ENCODE data around the gene ISOC2. TPM values are rescaled to one million over a fixed set of nuclear protein-coding genes. Genes with fewer than 3 reads are reported as not detected.

Gene ISOC2
- total RNA-seq, 2 experiments from 2014 or later, result 29.0 to 29.3 TPM

DNA sequence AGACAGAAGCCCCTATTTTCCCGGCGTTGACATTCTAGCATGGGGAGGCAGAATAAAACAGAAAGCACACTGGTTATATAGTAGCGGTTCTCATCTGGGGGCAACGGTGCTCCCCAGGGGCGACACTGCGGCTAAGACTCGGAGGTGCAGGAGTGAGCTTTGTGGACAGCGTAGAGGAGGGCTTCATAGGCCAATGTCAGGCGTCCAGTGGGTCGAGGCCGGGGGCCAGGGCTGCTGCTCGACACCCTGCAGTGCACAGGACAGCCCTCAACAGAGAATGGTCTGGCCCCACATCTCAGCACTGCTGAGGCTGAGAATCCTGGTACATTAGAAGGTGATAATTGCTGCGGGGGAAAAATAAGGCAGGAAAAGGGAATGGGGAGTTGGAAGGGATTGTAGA lies 16.5 kb upstream of the ISOC2 start:
- Mint-ChIP-seq H3K36me3 (ENCODE audit: low read depth) (peaks cover 2% of the 10 kb centered on the region), H3K4me3 (peak overlapping the region; percentile 91), H3K4me1 (ENCODE audit: low read depth) (peaks cover 28% of the 10 kb centered on the region), H3K9me3 (no peaks in the 10 kb centered on the region), H3K27me3 (no peaks in the 10 kb centered on the region), H3K27ac (no peak overlapping the region)
- TF ChIP-seq, protein P1, sequence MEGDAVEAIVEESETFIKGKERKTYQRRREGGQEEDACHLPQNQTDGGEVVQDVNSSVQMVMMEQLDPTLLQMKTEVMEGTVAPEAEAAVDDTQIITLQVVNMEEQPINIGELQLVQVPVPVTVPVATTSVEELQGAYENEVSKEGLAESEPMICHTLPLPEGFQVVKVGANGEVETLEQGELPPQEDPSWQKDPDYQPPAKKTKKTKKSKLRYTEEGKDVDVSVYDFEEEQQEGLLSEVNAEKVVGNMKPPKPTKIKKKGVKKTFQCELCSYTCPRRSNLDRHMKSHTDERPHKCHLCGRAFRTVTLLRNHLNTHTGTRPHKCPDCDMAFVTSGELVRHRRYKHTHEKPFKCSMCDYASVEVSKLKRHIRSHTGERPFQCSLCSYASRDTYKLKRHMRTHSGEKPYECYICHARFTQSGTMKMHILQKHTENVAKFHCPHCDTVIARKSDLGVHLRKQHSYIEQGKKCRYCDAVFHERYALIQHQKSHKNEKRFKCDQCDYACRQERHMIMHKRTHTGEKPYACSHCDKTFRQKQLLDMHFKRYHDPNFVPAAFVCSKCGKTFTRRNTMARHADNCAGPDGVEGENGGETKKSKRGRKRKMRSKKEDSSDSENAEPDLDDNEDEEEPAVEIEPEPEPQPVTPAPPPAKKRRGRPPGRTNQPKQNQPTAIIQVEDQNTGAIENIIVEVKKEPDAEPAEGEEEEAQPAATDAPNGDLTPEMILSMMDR (IDR thresholded peaks at IDR 0.05), result no peak
- DNase-seq (no peak), ATAC-seq (no peak)
- intact Hi-C loops (cut with micrococcal nuclease), result no loop called here
- POLR2A ChIA-PET, result interaction anchor here (1.8 to 3.5 kb wide), 2 partner anchors 8 to 122 kb away, joined by 5 to 22 read pairs; partner anchors contain the start of genes FIZ1, NAT14 and ZNF524
- CTCF ChIA-PET, result interaction anchor here (4.2 kb wide), 1 partner anchor 11 kb away, joined by 45 read pairs; no protein-coding TSS in a partner anchor

DNA sequence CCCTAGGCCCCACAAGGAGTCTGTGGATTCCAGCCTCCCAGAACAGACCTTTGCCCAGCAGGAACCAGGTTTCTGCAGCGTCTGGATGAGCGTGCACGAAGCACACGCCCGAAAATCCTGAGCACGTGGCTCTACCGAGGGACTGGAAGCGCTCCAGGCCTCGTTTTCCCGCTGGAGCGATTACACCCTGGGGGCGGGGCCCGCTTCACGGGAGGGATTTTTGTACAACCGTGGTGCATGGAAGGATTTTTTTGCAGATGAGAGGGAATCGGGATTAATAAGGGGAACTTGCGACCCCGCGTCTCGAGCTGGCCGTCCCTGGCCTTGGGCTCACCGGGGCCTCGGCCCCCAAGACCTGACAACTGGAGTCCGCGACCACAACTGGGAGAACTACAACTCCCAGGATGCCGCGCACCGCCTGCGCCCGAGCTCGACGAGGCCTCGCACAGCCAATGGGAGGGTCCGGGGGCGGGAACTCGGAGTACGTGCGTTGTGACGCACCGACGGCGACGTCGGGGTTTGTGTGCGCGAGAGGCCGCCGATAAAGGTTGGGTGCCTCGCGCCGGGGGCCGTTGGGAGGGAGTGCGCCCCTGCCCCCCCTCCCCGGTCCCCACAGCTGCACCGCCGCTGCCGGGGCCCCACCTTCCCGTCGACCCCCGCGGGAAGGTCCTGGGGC lies 14.8 kb upstream of the ISOC2 start, which contains the start of gene ZNF628:
ZNF628 (plus strand) TSS at position 518 of the 676 bp plus-strand sequence. CDS start 3,294 bp downstream, outside the sequence.
- TF ChIP-seq, protein P1 (IDR thresholded peaks at IDR 0.05), result no peak
- peaks cover 28% of the 10 kb centered on the region for H3K4me1 Mint-ChIP-seq (ENCODE audit: low read depth)
- intact Hi-C loops (cut with micrococcal nuclease), result no loop called here
- no peaks in the 10 kb centered on the region for H3K9me3 Mint-ChIP-seq
- CTCF ChIA-PET, result interaction anchor here (0.8 to 5.6 kb wide), 7 partner anchors 9 to 184 kb away, joined by 3 to 47 read pairs (median 4); partner anchors contain the start of gene NAT14
- peak; percentile 93 for ATAC-seq
- no peaks in the 10 kb centered on the region for H3K27me3 Mint-ChIP-seq
- peak within 1 kb of the TSS; percentile 91 for H3K4me3 Mint-ChIP-seq
- POLR2A ChIA-PET, result interaction anchor here (0.9 to 3.5 kb wide), 7 partner anchors 10 to 221 kb away, joined by 3 to 22 read pairs (median 3); partner anchors contain the start of genes FIZ1, NAT14 and ZNF524
- DNase-seq, result peak; percentile 99
- H3K27ac Mint-ChIP-seq, result peak within 1 kb of the TSS; percentile 92
- H3K36me3 Mint-ChIP-seq (ENCODE audit: low read depth), result peaks cover 2% of the 10 kb centered on the region

DNA sequence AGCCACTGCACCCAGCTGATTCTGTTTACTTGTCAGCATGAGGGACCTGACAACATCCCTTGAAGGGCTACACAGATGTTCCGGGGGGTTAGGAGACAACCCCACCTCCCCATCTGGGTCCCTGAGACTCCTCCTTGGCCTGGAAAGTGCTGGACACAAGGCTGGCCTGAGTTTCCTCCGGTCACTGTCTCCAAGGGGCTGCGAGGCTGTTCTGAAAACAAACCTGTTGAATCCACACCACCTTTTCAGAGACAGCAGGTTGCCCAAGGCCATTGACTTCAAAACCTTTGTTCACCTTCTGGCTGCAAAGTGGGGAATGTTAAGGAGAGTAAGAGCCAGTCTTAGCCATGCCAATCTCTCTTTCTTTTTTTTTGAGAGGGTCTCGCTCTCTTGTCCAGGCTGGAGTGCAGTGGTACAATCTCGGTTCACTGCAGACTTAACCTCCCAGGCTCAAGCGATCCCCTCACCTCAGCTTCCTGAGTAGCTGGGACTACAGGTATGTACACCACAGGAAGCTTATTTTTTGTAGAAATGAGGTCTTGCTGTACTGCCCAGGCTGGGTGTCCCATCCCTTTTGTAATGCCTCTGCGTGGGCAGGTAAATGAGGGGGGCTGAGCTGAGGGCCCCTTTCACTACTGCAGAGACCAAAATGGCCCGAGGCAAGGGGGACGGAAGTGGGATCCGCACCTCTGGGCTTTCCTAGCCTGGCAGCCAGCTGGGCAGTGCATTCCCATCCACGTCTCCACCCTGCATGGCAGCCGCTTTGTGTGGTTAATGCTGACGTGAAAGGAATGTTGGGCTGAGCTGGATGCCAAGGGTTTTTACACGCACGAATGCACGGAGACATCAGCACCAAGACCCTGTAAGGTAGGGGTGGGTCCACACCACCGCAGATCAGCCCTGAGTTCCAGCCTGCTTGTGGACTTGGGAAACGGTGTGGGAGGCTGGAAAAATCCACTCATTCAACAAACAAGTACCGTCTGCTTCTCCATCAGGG lies 13.1 kb upstream of the ISOC2 start:
- no peak overlapping the region for H3K27ac Mint-ChIP-seq
- DNase-seq (no peak), ATAC-seq (no peak)
- intact Hi-C loops (cut with micrococcal nuclease), result no loop called here
- TF ChIP-seq, protein P1 (IDR thresholded peaks at IDR 0.05), result no peak
- no peaks in the 10 kb centered on the region for H3K9me3 Mint-ChIP-seq
- no peaks in the 10 kb centered on the region for H3K27me3 Mint-ChIP-seq
- H3K36me3 Mint-ChIP-seq (ENCODE audit: low read depth), result peaks cover 2% of the 10 kb centered on the region
- ChIA-PET CTCF (interaction anchor here (0.8 to 5.6 kb wide), 7 partner anchors 7 to 173 kb away, joined by 3 to 47 read pairs (median 3); no protein-coding TSS in a partner anchor), POLR2A (interaction anchor here (0.6 to 3.5 kb wide), 3 partner anchors 12 to 123 kb away, joined by 3 to 22 read pairs (median 3); partner anchors contain the start of gene NAT14)
- peaks cover 23% of the 10 kb centered on the region for H3K4me1 Mint-ChIP-seq (ENCODE audit: low read depth)
- H3K4me3 Mint-ChIP-seq, result peak overlapping the region; percentile 86

DNA sequence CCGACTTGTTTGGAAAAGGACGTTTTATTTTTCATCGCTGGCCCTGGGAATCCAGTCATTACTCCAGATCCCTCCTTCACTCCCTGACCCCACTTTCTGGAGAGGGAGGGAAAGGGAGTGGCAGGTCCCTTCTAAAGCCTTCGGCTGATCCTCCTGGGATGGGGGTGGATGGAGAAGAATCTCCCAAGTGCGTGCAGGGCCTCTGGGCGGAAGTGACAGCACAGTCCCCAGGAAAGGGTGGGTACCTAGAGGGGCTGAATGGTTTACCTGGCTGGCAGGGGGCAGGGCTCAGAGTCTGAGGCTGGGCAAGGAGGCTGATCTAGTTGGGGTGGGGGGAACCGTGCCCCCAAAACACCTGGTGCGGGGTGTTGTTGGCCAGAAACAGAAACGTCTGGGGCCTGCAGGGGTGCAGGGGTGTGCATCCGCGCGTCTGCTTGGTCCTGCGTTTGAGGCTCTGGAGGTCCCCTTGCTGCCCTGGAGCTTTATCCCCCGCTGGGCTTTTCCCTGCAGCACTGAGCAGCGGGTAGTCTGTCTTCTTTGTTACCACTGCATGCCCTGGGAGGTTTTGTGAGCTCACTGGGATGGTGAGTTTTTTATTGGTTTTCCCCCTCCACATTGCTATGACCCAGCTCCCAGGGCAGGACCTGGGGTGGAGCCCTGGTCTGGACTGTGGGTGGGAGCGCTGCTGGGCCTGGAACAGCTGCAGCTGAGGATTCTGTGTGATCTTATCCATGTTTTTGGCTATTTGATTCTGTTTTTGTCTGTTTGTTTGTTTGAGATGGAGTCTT lies 12.0 kb upstream of the ISOC2 start:
- intact Hi-C loops (cut with micrococcal nuclease), result no loop called here
- TF ChIP-seq, protein P1 (IDR thresholded peaks at IDR 0.05), result no peak
- no peaks in the 10 kb centered on the region for H3K9me3 Mint-ChIP-seq
- ChIA-PET POLR2A (interaction anchor here (0.6 to 0.9 kb wide), 2 partner anchors 31 to 125 kb away, joined by 3 read pairs; no protein-coding TSS in a partner anchor), CTCF (interaction anchor here (0.8 to 5.6 kb wide), 4 partner anchors 14 to 159 kb away, joined by 3 to 47 read pairs (median 3); no protein-coding TSS in a partner anchor)
- H3K4me3 Mint-ChIP-seq, result no peak overlapping the region
- no peak for ATAC-seq
- peaks cover 2% of the 10 kb centered on the region for H3K36me3 Mint-ChIP-seq (ENCODE audit: low read depth)
- no peak overlapping the region for H3K27ac Mint-ChIP-seq
- H3K27me3 Mint-ChIP-seq, result no peaks in the 10 kb centered on the region
- DNase-seq, result no peak
- H3K4me1 Mint-ChIP-seq (ENCODE audit: low read depth), result peaks cover 12% of the 10 kb centered on the region
